GM12878 (cell line): ENCODE results near the gene NAP1L4. TPM values are rescaled to one million over a fixed set of nuclear protein-coding genes. Genes with fewer than 3 reads are reported as not detected.

ENCODE experiments used
- ATAC-seq: fragments of 200-7000 bp; cut with Tn5 transposase; 3 replicates; pipeline ENCODE4 v1.9.1; 2020; ENCODE audit warnings: mild to moderate bottlenecking, moderate library complexity
- BruUV-seq: library from RNA; stranded (reverse); fragments of 400-500 nt; replicated peaks from 2 replicates; lab custom pipeline; 2021; lab: Mats Ljungman, UMichigan
- CTCF ChIA-PET: fragments of 300-600 bp; sonication (Branson Sonifier 250); formaldehyde crosslinking; extraction: SDS; loops from one replicate; lab custom pipeline; 2021; ENCODE audit warnings: inconsistent platforms; lab: Yijun Ruan, JAX
- POLR2A ChIA-PET: fragments of 350-600 bp; formaldehyde crosslinking; extraction: SDS; loops from one replicate; lab custom pipeline; 2021; ENCODE audit warnings: inconsistent platforms; lab: Charles Lee
- RAD21 ChIA-PET: fragments of 300-600 bp; sonication (Branson Sonifier 250); formaldehyde crosslinking; loops from one replicate; lab custom pipeline; 2023; ENCODE audit warnings: antibody characterized with exemption; ENCODE audit not compliant: unreplicated experiment; lab: Charles Lee
- SMC1A ChIA-PET: fragments of 300-600 bp; sonication (Branson Sonifier 250); formaldehyde crosslinking; loops from one replicate; lab custom pipeline; 2023; ENCODE audit not compliant: unreplicated experiment, uncharacterized antibody; lab: Charles Lee
- DNase-seq: peaks from one replicate; pipeline ENCODE4 v3.0.0-alpha.2; 2011; ENCODE audit warnings: low read depth, low spot score
- FAIRE-seq: peaks from 3 replicates; lab custom pipeline; 2011; peaks lifted over from hg19 to GRCh38; lab: Jason Lieb, UNC
- H2AFZ ChIP-seq: 2 replicates; pipeline ENCODE4 v1.6.0; 2011; ENCODE audit warnings: low read depth, low read length, control low read depth; ENCODE audit not compliant: control insufficient read depth
- H3K27ac ChIP-seq: 2 replicates; pipeline ENCODE4 v1.5.1; 2011; ENCODE audit warnings: control low read depth; ENCODE audit not compliant: control insufficient read depth, insufficient read depth
- H3K27me3 ChIP-seq, 2 experiments: replicated peaks in 1 of 2; 2 replicates each; pipeline versions ENCODE4 v1.6.0 to v1.6.1; 2011; ENCODE audit warnings: low read length in 1 of 2; ENCODE audit not compliant: control insufficient read depth in 2 of 2, insufficient read depth in 2 of 2
- H3K36me3 ChIP-seq, 2 experiments: 2 replicates each; pipeline ENCODE4 v1.5.1; 2011; ENCODE audit warnings: low read length in 1 of 2; ENCODE audit not compliant: control insufficient read depth in 2 of 2, insufficient read depth in 2 of 2
- H3K4me1 ChIP-seq: 2 replicates; pipeline ENCODE4 v1.6.1; 2011; ENCODE audit warnings: mild to moderate bottlenecking, low read length, moderate library complexity, mixed read lengths; ENCODE audit not compliant: control insufficient read depth, insufficient read depth
- H3K4me2 ChIP-seq: 2 replicates; pipeline ENCODE4 v1.6.0; 2011; ENCODE audit warnings: control low read depth; ENCODE audit not compliant: control insufficient read depth, insufficient read depth
- H3K4me3 ChIP-seq: fragments of 200-600 bp; sonication (generic); 2 replicates; pipeline ENCODE4 v1.5.1; 2016
- H3K79me2 ChIP-seq: 2 replicates; pipeline ENCODE4 v1.6.0; 2011; ENCODE audit warnings: low read length; ENCODE audit not compliant: control insufficient read depth, insufficient read depth
- H3K9ac ChIP-seq: 2 replicates; pipeline ENCODE4 v1.8.0; 2011; ENCODE audit warnings: low read length, control low read depth, mixed read lengths; ENCODE audit not compliant: control insufficient read depth, insufficient read depth
- H3K9me3 ChIP-seq: replicated peaks from 3 replicates; pipeline ENCODE4 v1.5.1; 2011; ENCODE audit warnings: mild to moderate bottlenecking, low read length; ENCODE audit not compliant: control insufficient read depth, insufficient read depth
- H4K20me1 ChIP-seq: 2 replicates; pipeline ENCODE4 v1.6.0; 2011; ENCODE audit not compliant: control insufficient read depth, insufficient read depth
- ATF7 ChIP-seq: fragments of 450-650 bp; IDR thresholded peaks from 2 replicates; pipeline ENCODE4 v1.6.1; 2016; ENCODE audit warnings: low read depth, mild to moderate bottlenecking
- BHLHE40 ChIP-seq, 2 experiments: fragments of 450-650 bp in 1 of 2; IDR thresholded peaks; 2 replicates each; pipeline ENCODE4 v1.6.1; 2011 to 2017; ENCODE audit warnings: low read depth in 2 of 2, borderline replicate concordance in 1 of 2, improper control_type of control experiment in 1 of 2, low read length in 1 of 2, mild to moderate bottlenecking in 1 of 2
- BRCA1 ChIP-seq: IDR thresholded peaks from 2 replicates; pipeline ENCODE4 v1.6.1; 2011; ENCODE audit warnings: low read depth, low read length, improper control_type of control experiment
- FOXM1 ChIP-seq: IDR thresholded peaks from 2 replicates; pipeline ENCODE4 v1.6.1; 2012; ENCODE audit warnings: low read depth, mild to moderate bottlenecking, inconsistent platforms, low read length, moderate library complexity
- IRF4 ChIP-seq: IDR thresholded peaks from 2 replicates; pipeline ENCODE4 v1.6.1; 2011; ENCODE audit warnings: low read depth, low read length
- NFXL1 ChIP-seq: fragments of 450-650 bp; IDR thresholded peaks from 2 replicates; pipeline ENCODE4 v1.6.1; 2017; ENCODE audit warnings: antibody characterized with exemption, mild to moderate bottlenecking, borderline replicate concordance
- NR2C2 ChIP-seq: IDR thresholded peaks from 2 replicates; pipeline ENCODE4 v1.6.1; 2011; ENCODE audit warnings: borderline replicate concordance, low read depth; ENCODE audit not compliant: control insufficient read depth, insufficient read length
- SREBF2 ChIP-seq: IDR thresholded peaks from 2 replicates; pipeline ENCODE4 v1.6.1; 2012; ENCODE audit warnings: mild to moderate bottlenecking, low read length
- TCF3 ChIP-seq: IDR thresholded peaks from 2 replicates; pipeline ENCODE4 v1.6.1; 2012; ENCODE audit warnings: low read depth, mild to moderate bottlenecking, low read length, borderline replicate concordance; ENCODE audit not compliant: insufficient read depth
- TCF7 ChIP-seq: IDR thresholded peaks from 2 replicates; pipeline ENCODE4 v1.6.1; 2014; ENCODE audit warnings: antibody characterized with exemption, borderline replicate concordance
- ZBTB11 ChIP-seq: fragments of 450-650 bp; formaldehyde crosslinking; IDR thresholded peaks from 2 replicates; pipeline ENCODE4 v1.5.0; 2022; ENCODE audit warnings: mild to moderate bottlenecking, missing genetic modification characterization
- ZBTB33 ChIP-seq: fragments of 450-650 bp; IDR thresholded peaks from 2 replicates; pipeline ENCODE4 v1.6.1; 2017; ENCODE audit warnings: mild to moderate bottlenecking
- ZBTB4 ChIP-seq: fragments of 450-650 bp; formaldehyde crosslinking; IDR thresholded peaks from 2 replicates; pipeline ENCODE4 v1.4.0; 2022; ENCODE audit warnings: mild to moderate bottlenecking, moderate library complexity
- ZNF384 ChIP-seq: IDR thresholded peaks from 2 replicates; pipeline ENCODE4 v1.6.1; 2012; ENCODE audit warnings: low read depth, mild to moderate bottlenecking, low read length, improper control_type of control experiment, borderline replicate concordance
- WGBS: methylation state at CpG from one replicate; pipeline ENCODE4 v1.1.6; 2016; ENCODE audit warnings: low lambda C conversion rate; ENCODE audit not compliant: insufficient replicate concordance, insufficient coverage; ENCODE audit errors: missing lambda C conversion rate; 5-methylcytosine and 5-hydroxymethylcytosine counted together
- in situ Hi-C: fragments of 300-500 bp; cut with MboI; formaldehyde crosslinking; loops from 9 replicates; pipeline ENCODE4 v1.14.3; 2018; ENCODE audit warnings: mixed read lengths
- intact Hi-C: fragments of 100-400 bp; cut with micrococcal nuclease; formaldehyde crosslinking; loops from one replicate; pipeline ENCODE4 v1.14.2; 2022; ENCODE audit not compliant: unreplicated experiment
- polyA plus RNA-seq, 11 experiments: library from polyadenylated mRNA; depleted of rRNA in 4 of 11; unstranded in 6 of 11; stranded (reverse) in 5 of 11; fragments of >200 nt; fragmentation: Nextera tagmentation in 4 of 11; fragmentation: Illumina TruSeq in 1 of 11; extraction: Ambion mirVana in 4 of 11; extraction: Trizol in 1 of 11; gene quantifications; 1 replicate in 1 of 11; 2 replicates in 10 of 11; pipeline versions ENCODE4 v1.2.1 to v1.2.3, GENCODE V29; 2011 to 2016; ENCODE audit warnings: inconsistent platforms in 2 of 11, missing spikeins in 2 of 11, low read depth in 1 of 11
- total RNA-seq, 4 experiments: library from RNA; depleted of rRNA in 3 of 4; stranded (reverse); fragments of >200 nt in 3 of 4; fragmentation: Illumina TruSeq in 1 of 4; extraction: Trizol in 1 of 4; gene quantifications; 2 replicates each; pipeline versions ENCODE4 v1.2.1 to v1.2.3, GENCODE V29; 2013 to 2021

The NAP1L4 gene
- total and polyA plus RNA-seq, 10 of the 15 experiments (the other 5 are each of a cell fraction or from before 2014, with no cell fraction given), result 24.8 to 198 (median 114) TPM

GRCh38 chr11:2963112-2963754 lies 28.9 kb downstream of the NAP1L4 start:
- DNase-seq (no peak), ATAC-seq (no peak), FAIRE-seq (no peak)
- Histone ChIP-seq H3K27ac (no peak overlapping the region), H3K79me2 (no peaks in the 10 kb centered on the region; the same call in 1 of the 2 replicates), H3K9ac (no peak overlapping the region), H3K27me3 (no peaks in the 10 kb centered on the region), H3K4me2 (no peak overlapping the region), H3K4me3 (no peak overlapping the region), H4K20me1 (peaks cover 4% of the 10 kb centered on the region), H3K4me1 (no peaks in the 10 kb centered on the region), H3K9me3 (no peaks in the 10 kb centered on the region), H3K36me3 (peaks cover 34 to 67% of the 10 kb centered on the region in 2 experiments), H2AFZ (no peak overlapping the region)
- 90% methylated on average over 7 of the region's 7 CpGs for WGBS
- ChIA-PET RAD21 (no interaction called here), CTCF (interaction anchor here (0.7 to 1.0 kb wide), 2 partner anchors 8 to 128 kb away, joined by 3 read pairs; no protein-coding TSS in a partner anchor), POLR2A (interaction anchor here (0.6 kb wide), 1 partner anchor 20 kb away, joined by 6 read pairs; no protein-coding TSS in a partner anchor), SMC1A (no interaction called here)
- BruUV-seq, result no TSS peak
- in situ Hi-C loops, result no loop called here
- intact Hi-C loops, result no loop called here
- TF ChIP-seq NFXL1 (no peak), ZNF384 (no peak), ATF7 (no peak), BRCA1 (no peak), ZBTB4 (CRISPR knock-in tag) (no peak), IRF4 (no peak), NR2C2 (no peak), ZBTB33 (no peak), TCF3 (no peak), SREBF2 (no peak), ZBTB11 (CRISPR knock-in tag) (no peak), BHLHE40 (IDR thresholded peaks at IDR 0.05; ENCODE audit: borderline replicate concordance in 1 of 2, low read depth in 2 of 2, low read length in 1 of 2) (no peak), TCF7 (no peak), FOXM1 (no peak)
